HEK293T (cell line): ENCODE measurements around the gene RORC.
"Not testable (repeated sequence)": the region's sequence is repeated elsewhere in the genome, so short reads cannot be mapped to it uniquely, and the experiment has no call there.

Source experiments
- CTCF ChIA-PET: fragments of 350-600 bp; formaldehyde crosslinking; extraction: SDS; loops from one replicate; lab custom pipeline; 2021; ENCODE audit warnings: antibody characterized with exemption, inconsistent platforms; lab: Yijun Ruan, JAX
- POLR2A ChIA-PET: fragments of 350-600 bp; formaldehyde crosslinking; extraction: SDS; loops from one replicate; lab custom pipeline; 2020; ENCODE audit warnings: antibody characterized with exemption, inconsistent platforms; lab: Yijun Ruan, JAX
- DNase-seq: peaks from one replicate; pipeline ENCODE4 v3.0.0; 2012; ENCODE audit warnings: mixed read lengths; ENCODE audit errors: extremely low spot score
- ARNT ChIP-seq: fragments of 450-650 bp; IDR thresholded peaks from 2 replicates; pipeline ENCODE4 v1.6.1; 2017; ENCODE audit warnings: mild to moderate bottlenecking
- BHLHE40 ChIP-seq: fragments of 450-650 bp; IDR thresholded peaks from 2 replicates; pipeline ENCODE4 v1.6.1; 2016; ENCODE audit warnings: mild to moderate bottlenecking, moderate library complexity, borderline replicate concordance
- CTBP1 ChIP-seq: fragments of 450-650 bp; IDR thresholded peaks from 2 replicates; pipeline ENCODE4 v1.6.1; 2016; ENCODE audit warnings: borderline replicate concordance
- ELF4 ChIP-seq: fragments of 450-650 bp; IDR thresholded peaks from 2 replicates; pipeline ENCODE4 v1.6.1; 2017; ENCODE audit warnings: antibody characterized with exemption
- FOXA1 ChIP-seq: fragments of 450-650 bp; IDR thresholded peaks from 2 replicates; pipeline ENCODE4 v1.6.1; 2016; ENCODE audit warnings: mild to moderate bottlenecking
- FOXK2 ChIP-seq: fragments of 450-650 bp; IDR thresholded peaks from 2 replicates; pipeline ENCODE4 v1.6.1; 2016; ENCODE audit warnings: mild to moderate bottlenecking
- FOXM1 ChIP-seq: fragments of 450-650 bp; IDR thresholded peaks from 2 replicates; pipeline ENCODE4 v1.6.1; 2017; ENCODE audit warnings: mild to moderate bottlenecking, borderline replicate concordance
- HDGF ChIP-seq: fragments of 450-650 bp; IDR thresholded peaks from 2 replicates; pipeline ENCODE4 v1.6.1; 2017; ENCODE audit warnings: antibody characterized with exemption, borderline replicate concordance
- L3MBTL2 ChIP-seq: fragments of 450-650 bp; conservative IDR thresholded peaks from 2 replicates; pipeline ENCODE4 v1.6.1; 2016; ENCODE audit warnings: mild to moderate bottlenecking
- LEF1 ChIP-seq: fragments of 450-650 bp; IDR thresholded peaks from 2 replicates; pipeline ENCODE4 v1.6.1; 2017; ENCODE audit warnings: mild to moderate bottlenecking, borderline replicate concordance
- NFRKB ChIP-seq: fragments of 450-650 bp; IDR thresholded peaks from 2 replicates; pipeline ENCODE4 v1.6.1; 2016; ENCODE audit warnings: mild to moderate bottlenecking, moderate library complexity
- SP1 ChIP-seq: fragments of 450-650 bp; IDR thresholded peaks from 2 replicates; pipeline ENCODE4 v1.6.1; 2017
- SUZ12 ChIP-seq: fragments of 450-650 bp; IDR thresholded peaks from 2 replicates; pipeline ENCODE4 v1.6.1; 2016; ENCODE audit warnings: mild to moderate bottlenecking
- TARDBP ChIP-seq: fragments of 450-650 bp; IDR thresholded peaks from 2 replicates; pipeline ENCODE4 v1.6.1; 2016
- ZNF384 ChIP-seq: fragments of 450-650 bp; IDR thresholded peaks from 2 replicates; pipeline ENCODE4 v1.6.1; 2016
- TF ChIP-seq, protein P1 (sequence below): fragments of 450-650 bp; IDR thresholded peaks from 2 replicates; pipeline ENCODE4 v1.6.1; 2016

The RORC gene

GRCh38 chr1:151779852-151780251, 51.8 kb downstream of the RORC start:
- POLR2A ChIA-PET = interaction anchor here (1.7 kb wide), 1 partner anchor 10 kb away, joined by 5 read pairs; no protein-coding TSS in a partner anchor
- TF ChIP-seq NFRKB (no peak), SP1 (no peak)
- no peak for DNase-seq
- CTCF ChIA-PET = no interaction called here

GRCh38 chr1:151777317-151777716, 54.3 kb downstream of the RORC start:
- ChIA-PET CTCF (interaction anchor here (0.6 kb wide), 1 partner anchor 225 kb away, joined by 4 read pairs; no protein-coding TSS in a partner anchor), POLR2A (interaction anchor here (1.2 kb wide), 1 partner anchor 12 kb away, joined by 6 read pairs; no protein-coding TSS in a partner anchor)
- DNase-seq = no peak
- TF ChIP-seq FOXK2 (no peak), ZNF384 (no peak), ELF4 (no peak), ARNT (no peak), LEF1 (no peak), L3MBTL2 (no peak), SP1 (no peak), CTBP1 (no peak), FOXM1 (no peak), SUZ12 (no peak), TARDBP (no peak), FOXA1 (no peak), NFRKB (no peak), HDGF (no peak), BHLHE40 (no peak)
- TF ChIP-seq, protein P1, sequence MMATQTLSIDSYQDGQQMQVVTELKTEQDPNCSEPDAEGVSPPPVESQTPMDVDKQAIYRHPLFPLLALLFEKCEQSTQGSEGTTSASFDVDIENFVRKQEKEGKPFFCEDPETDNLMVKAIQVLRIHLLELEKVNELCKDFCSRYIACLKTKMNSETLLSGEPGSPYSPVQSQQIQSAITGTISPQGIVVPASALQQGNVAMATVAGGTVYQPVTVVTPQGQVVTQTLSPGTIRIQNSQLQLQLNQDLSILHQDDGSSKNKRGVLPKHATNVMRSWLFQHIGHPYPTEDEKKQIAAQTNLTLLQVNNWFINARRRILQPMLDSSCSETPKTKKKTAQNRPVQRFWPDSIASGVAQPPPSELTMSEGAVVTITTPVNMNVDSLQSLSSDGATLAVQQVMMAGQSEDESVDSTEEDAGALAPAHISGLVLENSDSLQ = no peak

DNA sequence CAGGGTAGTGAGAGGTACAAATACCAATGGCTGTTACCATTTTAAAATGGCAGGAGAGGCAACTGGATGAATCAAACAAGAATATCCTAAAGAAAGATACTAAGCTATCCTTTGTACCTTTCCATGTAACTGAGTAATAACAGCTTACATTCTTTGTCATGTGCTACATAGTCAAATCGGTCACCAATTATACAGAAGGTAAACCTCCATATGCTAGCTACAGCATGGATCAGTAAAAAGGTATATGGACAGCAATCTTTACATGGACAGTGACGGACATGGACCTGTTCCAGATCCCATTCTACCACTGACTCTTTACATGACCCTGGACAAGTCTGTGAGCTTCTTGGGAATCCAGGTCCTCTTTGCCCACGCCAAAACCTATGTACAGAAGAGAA, 54.9 kb downstream of the RORC start:
- DNase-seq = no peak
- TF ChIP-seq SUZ12 (no peak), LEF1 (no peak), HDGF (no peak), ELF4 (no peak), FOXM1 (no peak), NFRKB (no peak), ARNT (no peak), CTBP1 (no peak)
- TF ChIP-seq, protein P1 = no peak
- ChIA-PET POLR2A (interaction anchor here (1.2 kb wide), 1 partner anchor 13 kb away, joined by 6 read pairs; no protein-coding TSS in a partner anchor), CTCF (no interaction called here)

DNA sequence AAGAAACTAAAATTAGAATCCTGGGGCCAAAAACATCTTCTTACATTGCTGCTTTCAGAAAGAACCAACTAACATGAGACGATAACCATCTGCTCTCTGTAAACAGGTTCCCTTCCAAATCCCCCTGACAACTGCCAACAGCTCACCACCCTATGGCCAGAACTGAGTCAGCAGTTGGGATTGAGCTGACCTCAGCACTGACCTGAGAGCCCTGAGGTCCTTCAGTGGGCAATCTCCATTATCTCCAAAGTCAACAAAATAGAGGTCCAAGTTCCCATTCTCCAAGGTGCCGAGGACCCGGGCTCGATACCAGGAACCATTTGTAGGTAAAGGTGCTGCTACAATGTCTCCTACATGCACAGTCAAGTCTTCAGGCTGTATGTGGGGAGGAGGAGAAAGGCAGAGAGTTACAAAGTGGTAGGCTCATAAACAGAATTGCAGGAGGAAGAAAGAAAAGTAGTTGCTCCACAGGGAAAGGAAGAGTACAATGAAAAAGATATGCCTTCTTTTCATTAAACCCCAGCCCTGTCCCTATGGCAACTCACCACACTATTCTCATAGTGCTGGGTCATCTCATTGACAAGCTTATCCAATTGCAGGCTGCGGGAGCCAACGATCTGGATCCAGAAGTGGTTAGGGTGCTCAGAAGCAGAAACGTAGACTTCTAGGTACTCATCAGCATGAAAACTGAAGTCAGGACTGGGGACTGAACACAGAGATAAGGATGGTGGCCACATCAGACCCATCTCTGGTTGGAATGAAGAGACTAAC, 55.5 kb downstream of the RORC start:
- no peak for TF ChIP-seq FOXK2
- no peak for TF ChIP-seq HDGF
- no peak for TF ChIP-seq L3MBTL2
- ChIA-PET POLR2A (interaction anchor here (1.2 kb wide), 1 partner anchor 13 kb away, joined by 6 read pairs; no protein-coding TSS in a partner anchor), CTCF (no interaction called here)
- DNase-seq = no peak

DNA sequence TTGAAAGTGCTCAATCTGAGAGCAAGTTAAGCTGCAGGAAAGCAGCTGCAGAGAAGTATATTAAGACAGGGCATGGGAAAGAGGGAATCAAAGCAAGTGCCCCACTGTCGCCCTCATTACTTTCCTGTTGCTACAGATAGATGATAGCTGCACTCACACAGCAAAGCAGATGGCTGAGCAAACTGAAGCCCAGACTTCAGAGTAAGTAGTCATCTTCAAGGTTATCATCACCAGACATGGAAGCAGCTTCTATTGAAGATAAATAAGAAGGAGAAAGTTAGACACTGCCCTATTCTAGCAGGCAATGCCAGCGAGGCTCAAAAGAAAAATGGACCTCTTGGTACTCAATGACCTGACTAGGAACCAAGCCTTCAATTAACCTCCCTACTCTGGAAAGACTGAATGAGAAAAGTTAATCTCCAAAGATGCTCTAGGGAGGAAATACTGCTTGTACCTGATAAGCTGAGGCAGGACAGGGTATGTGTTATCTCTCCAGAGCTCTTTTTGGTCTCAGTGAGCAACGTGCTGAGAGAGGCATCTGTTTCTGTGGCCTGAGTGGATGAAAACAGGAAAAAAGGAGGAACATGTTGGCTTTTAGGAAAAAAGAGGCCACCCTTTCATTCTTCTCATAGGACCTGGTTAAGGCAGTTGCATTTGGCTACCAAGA, 57.2 kb downstream of the RORC start:
- POLR2A ChIA-PET = interaction anchor here (1.3 kb wide), 1 partner anchor 11 kb away, joined by 5 read pairs; the partner anchor contains the start of gene MRPL9

DNA sequence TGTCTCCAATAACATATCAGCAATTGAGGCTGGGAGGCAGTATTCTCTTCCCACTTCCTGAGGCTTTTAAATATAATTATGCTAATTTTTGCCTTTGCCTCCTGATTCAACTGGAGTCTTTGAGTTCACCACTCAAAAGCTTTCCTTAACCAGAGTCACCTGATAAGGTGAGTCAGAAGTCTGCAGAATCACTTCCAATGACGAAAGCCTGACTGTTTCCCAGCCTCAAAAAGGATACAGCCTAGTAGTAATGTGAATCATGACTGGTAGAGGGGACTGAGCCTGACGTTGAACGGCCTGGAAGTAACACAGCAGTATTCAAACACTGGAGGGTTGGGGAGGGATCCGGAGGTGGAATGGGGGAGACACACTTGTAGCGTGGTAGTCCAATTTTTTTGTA, 57.9 kb downstream of the RORC start:
- TF ChIP-seq FOXM1 (no peak), NFRKB (no peak), BHLHE40 (no peak), TARDBP (no peak), FOXA1 (no peak), LEF1 (no peak), HDGF (no peak), SP1 (no peak), ELF4 (no peak), CTBP1 (no peak), ARNT (no peak), L3MBTL2 (no peak), SUZ12 (no peak), ZNF384 (no peak)
- TF ChIP-seq, protein P1 = no peak
- POLR2A ChIA-PET = no interaction called here
- no peak for DNase-seq
- CTCF ChIA-PET = no interaction called here

More for the DNA sequence above, 57.2 kb downstream of the RORC start:
- DNase-seq = no peak
- CTCF ChIA-PET = no interaction called here
- TF ChIP-seq FOXA1 (no peak), NFRKB (no peak), SUZ12 (no peak), FOXK2 (no peak), BHLHE40 (no peak), ZNF384 (no peak), L3MBTL2 (no peak), FOXM1 (no peak), CTBP1 (no peak), HDGF (no peak), SP1 (no peak)

DNA sequence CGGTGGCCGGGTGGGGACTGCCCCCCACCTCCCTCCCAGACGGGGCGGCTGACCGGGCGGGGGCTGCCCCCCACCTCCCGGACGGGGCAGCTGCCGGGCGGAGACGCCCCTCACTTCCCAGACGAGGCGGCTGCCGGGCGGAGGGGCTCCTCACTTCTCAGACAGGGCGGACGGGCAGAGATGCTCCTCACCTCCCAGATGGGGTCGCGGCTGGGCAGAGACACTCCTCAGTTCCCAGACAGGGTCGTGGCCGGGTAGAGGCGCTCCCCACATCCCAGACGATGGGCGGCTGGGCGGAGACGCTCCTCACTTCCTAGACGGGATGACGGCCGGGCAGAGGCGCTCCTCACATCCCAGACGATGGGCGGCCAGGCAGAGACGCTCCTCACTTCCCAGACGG, 62.3 kb downstream of the RORC start:
- POLR2A ChIA-PET, DNase-seq, CTCF ChIA-PET: not testable (repeated sequence)

DNA sequence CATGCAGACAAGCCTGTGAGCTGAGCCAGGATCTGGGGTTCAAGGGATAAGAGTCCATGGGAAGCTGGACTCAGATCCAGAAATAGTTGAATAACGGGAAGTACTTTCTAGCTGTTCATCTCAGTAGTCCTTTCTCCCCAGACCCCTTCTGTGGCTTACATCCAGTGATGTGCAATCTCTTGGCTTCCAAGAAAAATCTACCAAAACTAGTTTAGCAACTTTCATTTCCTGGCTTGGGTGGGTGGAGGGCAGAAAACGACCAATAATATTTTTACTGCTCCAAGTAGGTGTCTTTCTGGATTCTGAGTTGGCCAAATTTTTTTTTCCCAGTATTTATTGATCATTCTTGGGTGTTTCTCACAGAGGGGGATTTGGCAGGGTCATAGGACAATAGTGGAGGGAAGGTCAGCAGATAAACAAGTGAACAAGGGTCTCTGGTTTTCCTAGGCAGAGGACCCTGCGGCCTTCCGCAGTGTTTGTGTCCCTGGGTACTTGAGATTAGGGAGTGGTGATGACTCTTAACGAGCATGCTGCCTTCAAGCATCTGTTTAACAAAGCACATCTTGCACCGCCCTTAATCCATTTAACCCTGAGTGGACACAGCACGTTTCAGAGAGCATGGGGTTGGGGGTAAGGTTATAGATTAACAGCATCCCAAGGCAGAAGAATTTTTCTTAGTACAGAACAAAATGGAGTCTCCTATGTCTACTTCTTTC, 63.1 kb downstream of the RORC start:
- POLR2A ChIA-PET = interaction anchor here (0.8 kb wide), 1 partner anchor 172 kb away, joined by 3 read pairs; no protein-coding TSS in a partner anchor
- CTCF ChIA-PET, DNase-seq: not testable (repeated sequence)
